NCI-H2227 (cell line): ENCODE results near the gene GDF15.
A peak's percentile ranks its signal among the peaks of the same experiment; 100 is the strongest.
"Not testable (repeated sequence)": the region's sequence is repeated elsewhere in the genome, so short reads cannot be mapped to it uniquely, and the experiment has no call there.

Experiments
- DNase-seq: peaks from one replicate; lab custom pipeline; 2025; ENCODE audit not compliant: unreplicated experiment; lab: John Stamatoyannopoulos, UW

Gene GDF15

DNA sequence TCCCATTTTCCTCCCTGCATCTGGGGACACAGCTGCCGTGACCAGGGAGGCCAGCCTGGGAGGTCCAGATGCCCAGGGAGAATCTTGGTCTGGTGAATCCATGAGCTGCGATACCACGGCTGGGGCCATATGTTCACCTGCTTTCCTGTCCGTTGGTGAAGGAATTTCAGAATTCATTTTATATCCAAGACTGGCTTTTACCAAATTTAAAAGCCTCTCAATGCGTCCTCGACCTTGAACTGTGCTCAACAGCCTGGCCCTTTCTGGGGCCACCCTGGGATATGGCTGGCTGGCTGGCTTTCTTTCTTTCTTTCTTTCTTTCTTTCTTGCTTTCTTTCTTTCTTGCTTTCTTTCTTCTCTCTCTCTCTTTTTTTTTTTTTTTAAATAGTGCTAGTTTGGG lies 22.2 kb upstream of the GDF15 start:
- no peak for DNase-seq

DNA sequence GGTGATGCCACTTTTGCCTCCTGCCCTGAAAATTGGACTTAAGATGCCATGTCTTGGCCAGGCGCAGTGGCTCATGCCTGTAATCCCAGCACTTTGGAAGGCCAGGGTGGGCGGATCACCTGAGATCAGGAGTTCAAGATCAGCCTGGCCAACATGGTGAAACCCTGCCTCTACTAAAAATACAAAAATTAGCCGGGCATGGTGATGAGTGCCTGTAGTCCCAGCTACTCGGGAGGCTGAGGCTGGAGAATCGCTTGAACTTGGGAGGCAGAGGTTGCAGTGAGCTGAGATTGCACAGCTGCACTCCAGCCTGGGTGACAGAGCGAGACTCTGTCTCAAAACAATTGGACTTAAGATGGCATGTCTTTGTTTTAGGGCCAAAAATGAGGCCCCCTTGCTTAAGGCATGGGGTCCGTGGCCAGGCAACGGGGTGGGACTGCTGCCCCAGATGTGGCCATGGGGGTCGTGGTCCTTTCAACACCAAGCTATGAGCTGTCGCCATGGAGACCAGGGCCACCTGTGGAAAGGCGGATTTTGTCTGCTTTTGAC lies 21.6 kb upstream of the GDF15 start:
- DNase-seq, result not testable (repeated sequence)

DNA sequence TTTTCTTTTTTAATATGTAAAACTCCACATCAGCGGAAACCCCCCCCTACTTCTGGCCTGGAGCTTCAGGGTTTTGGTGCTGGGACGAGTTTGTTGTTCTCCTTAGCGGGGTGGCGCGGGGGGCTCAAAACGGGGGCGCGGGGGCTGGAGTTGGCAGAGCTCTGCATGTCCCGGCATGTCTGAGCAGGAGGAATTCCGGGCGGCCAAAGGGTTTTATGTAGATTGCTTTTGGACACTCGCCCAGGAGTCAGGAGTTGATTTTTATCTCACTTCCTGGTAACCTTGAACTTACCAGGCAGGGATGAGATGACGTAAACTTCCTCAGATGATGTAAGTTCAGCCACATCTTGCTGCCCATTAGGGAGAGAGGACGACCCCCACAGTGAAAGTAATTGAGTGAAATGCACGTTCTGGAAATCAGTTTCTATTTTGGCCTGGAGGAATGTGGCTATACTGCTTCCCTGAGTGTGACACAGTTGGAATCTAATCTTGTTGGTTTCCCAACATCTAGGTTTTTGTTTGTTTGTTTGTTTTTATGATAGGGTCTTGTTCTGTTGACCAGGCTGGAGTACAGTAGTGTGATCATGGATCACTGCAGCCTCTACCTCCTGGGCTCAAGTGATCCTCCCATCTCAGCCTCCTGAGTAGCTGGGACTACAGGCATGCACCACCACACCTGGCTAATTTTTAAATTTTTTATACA lies 21.0 kb upstream of the GDF15 start:
- peak; percentile 50 for DNase-seq

DNA sequence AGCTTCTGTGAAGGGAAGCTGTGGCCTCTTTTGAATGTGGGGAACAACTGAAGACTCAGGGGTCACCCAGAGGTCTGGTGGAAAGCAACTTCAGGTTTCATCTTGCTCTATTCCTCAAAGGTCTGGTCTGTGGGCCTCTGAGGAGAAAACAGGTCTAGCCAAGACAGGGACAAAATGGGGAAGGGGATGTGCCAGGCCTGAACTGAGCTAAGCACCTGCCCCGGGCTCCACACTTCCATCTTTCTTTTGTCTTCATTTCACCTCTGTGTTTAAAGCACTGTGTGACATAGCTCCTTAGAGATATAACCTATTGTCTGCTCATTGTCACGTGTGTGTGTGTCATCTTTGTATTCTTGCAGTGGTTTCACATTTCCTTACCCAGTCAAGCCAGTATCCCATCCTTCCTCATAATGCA lies 19.9 kb upstream of the GDF15 start:
- no peak for DNase-seq

DNA sequence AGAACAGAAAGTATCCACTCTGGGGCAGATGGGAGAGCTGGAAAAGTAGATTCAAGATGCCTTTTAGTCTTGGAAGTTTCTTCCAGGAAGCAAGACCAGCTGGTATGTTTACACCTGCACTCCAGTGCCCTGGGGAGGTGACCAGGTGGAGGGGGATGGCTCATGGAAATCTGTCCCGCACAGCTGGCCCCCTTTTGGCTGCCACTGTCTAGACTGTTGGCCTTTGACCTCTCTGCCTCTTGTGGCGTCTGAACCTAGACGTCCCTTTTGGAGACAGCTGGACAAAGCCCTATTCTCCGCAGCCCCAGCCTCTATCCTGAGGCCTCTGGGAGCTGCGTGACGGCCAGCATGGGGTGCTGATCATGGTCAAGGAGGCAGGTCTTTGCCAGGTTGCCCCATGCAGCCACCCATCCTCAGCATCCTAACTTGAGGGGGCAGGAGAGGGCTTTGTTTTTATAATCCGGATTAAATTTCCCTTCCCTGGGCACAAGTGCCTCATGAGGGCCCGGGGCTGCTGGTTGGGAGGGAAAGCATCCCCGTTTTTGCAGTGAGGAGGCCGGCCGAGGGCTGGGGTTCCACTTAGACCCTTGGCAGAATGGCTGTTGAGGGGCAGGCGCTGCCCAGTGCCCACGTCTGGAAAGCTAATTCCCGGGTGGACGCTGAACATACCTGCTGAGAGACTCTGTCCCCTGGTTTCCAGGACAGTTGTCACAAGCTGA lies 17.3 kb upstream of the GDF15 start:
- no peak for DNase-seq

DNA sequence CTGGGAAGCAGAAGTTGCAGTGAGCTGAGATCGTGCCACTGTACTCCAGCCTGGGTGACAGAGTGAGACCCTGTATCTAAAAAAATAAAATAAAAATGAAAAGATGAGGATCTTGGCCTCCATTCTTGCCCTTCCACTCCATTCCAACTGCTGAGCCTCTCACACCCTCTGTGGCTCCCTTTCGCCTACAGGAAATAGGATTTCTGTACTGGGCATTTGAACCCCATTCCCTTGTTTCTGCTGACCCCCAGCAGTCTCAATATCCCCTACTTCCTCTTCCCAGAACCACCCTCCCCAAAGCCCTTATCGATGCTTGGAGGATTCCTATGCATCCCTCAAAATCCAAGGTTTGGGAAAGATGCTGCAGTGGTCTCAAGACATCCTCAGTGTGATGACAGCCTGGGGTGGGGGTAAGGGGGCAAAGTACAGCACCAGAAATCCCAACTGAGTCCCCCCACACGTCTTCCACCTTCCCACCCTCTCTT lies 12.5 kb upstream of the GDF15 start:
- no peak for DNase-seq

DNA sequence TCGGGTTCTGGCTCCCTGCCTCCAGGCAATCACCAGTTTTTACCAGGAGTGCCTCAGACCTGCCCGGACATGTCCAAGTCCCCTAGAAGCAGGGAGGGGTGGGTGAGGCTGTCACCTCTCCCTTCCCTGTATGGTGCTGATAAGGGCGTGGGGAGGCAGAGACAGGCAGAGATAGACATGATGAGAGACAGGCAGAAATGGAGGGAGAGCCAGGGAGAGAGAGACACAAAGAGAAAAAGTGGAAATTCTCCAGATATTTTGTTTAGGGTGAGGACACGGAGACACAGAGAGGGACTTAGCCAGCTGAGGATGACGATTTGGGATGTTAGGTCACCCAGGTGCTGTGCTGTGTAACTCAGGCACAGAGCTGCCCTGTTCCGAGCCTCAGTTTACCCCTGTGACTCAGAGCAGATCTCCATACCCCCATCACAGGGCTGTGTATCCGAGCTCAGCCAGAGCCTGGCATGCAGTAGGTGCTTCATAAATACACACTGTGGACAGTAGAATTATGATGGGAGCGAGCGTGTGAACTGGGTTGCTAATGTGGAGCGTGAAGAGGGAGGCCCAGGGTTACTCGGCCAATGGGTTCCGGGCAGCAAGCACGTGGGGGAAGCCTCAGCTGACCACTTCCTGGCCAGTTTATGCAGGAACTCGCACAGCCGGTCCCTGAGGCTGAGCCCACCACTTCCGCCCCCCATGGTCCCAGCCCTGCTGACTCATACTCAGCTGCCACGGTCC lies 11.9 kb upstream of the GDF15 start:
- DNase-seq, result peak; percentile 75

DNA sequence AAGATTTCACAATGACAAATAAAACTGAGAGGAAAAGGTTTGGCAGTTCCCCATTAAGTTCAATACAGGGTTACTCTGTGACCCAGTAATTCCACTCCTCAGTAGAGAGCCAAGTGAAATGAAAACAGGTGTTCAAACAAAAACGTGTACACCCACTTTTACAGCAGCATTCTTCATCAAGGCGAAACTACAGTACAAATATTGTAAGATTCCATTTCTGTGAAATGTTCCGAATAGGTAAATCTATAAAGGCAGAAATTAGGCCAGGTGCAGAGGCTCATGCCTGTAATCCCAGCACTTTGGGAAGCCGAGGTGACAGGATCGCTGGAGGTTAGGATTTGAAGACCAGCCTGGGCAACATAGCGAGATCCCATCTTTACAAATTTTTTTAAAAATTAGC lies 8.9 kb upstream of the GDF15 start:
- DNase-seq, result no peak

DNA sequence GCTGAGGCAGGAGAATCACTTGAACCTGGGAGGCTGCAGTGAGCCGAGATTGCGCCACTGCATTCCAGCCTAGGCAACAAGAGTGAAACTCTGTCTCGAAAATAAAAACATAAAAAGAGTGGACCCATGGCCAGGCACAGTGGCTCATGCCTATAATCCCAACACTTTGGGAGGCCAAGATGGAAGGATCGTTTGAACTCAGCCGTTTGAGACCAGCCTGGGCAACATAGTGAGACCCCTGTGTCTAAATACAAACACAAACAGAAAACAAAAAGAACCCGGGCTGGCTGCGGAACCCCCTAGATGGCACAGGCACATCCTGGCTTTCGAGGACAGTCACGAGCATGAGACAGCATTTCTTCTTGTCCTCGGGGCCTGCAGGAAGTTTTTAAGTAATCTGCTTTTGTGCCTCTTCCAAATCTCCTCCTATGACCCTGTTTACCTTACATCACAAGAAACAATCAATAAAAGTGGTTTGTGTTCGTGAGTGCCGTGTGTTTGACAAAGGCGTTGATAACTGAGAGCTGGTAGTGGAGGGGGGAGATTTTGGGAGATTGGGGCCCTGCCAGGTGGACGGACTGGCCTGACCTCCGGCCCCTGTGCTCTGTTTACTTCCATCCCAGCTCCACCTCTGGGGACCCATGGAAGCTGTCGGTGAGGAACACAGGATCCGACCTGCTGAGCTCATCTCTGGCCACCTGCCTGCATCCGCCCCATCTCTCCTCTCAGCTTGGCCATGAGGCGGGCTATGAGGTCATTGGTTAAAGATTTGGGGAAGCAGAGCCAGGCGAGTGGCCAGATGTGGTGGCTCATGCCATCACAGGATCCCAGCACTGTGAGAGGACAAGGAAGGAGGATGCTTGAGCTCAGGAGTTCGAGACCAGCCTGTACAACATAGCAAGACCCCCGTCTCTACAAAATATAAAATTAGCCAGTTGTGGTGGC lies 5.9 kb upstream of the GDF15 start:
- DNase-seq, result no peak

DNA sequence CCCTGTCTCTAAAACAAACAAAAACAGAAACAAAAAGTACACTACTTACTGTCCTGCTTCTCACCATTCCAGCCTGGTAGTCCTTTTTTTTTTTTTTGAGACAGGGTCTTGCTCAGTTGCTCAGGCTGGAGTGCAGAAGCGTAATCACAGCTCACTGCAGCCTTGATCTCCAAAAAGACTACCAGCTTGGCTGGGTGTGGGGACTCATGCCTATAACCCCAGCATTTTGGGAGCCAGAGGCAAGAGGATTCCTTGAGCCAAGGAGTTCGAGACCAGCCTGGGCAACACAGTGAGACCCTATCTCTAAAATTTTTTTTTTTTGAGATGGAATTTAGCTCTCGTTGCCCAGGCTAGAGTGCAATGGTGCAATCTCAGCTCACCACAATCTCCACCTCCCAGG lies 5.1 kb upstream of the GDF15 start:
- no peak for DNase-seq

DNA sequence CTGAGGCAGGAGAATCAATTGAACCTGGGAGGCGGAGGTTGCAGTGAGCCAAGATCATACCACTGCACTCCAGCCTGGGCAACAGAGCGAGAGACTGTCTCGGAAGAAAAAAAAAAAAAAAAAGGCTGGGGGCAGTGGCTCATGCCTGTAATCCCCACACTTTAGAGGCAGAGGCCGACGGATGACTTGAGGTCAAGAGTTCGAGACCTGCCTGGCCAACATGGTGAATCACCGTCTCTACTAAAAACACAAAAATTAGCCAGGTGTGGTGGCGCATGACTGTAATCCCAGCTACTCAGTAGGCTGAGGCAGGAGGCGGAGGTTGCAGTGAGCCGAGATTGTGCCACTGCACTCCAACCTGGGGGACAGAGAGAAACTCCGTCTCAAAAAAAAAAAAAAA lies 2.3 kb upstream of the GDF15 start:
- DNase-seq, result not testable (repeated sequence)

DNA sequence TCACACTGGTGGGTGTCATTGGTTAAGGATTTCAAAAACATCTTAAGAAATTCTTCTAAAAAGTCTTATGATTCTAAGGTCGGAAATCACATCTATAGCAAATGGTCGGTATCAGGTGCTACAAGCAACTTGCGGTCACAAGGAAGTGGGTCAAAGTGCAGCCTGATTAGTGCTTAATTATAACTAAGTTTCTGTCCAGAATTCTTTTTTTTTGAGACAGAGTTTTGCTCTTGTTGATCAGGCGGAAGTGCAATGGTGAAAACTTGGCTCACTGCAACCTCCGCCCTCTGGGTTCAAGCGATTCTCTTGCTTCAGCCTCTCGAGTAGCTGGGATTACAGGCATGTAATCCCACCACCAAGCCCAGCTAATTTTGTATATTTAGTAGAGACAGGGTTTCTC lies 1.2 kb upstream of the GDF15 start:
- no peak for DNase-seq

DNA sequence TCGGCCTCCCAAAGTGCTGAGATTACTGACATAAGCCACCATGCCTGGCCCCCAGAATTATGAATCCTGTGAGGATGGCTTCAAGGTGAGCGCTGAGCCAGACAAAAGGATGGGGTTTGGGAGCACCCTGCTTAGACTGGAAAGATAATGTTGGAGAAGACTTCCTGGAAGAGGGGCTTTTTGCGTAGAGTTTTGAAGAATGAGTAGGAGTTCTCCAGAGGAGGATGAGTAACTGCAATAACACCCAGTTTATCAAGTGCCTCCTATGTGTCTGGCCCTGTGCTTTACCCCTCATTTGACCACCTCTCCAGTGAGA lies 641 bp upstream of the GDF15 start:
- DNase-seq, result no peak

DNA sequence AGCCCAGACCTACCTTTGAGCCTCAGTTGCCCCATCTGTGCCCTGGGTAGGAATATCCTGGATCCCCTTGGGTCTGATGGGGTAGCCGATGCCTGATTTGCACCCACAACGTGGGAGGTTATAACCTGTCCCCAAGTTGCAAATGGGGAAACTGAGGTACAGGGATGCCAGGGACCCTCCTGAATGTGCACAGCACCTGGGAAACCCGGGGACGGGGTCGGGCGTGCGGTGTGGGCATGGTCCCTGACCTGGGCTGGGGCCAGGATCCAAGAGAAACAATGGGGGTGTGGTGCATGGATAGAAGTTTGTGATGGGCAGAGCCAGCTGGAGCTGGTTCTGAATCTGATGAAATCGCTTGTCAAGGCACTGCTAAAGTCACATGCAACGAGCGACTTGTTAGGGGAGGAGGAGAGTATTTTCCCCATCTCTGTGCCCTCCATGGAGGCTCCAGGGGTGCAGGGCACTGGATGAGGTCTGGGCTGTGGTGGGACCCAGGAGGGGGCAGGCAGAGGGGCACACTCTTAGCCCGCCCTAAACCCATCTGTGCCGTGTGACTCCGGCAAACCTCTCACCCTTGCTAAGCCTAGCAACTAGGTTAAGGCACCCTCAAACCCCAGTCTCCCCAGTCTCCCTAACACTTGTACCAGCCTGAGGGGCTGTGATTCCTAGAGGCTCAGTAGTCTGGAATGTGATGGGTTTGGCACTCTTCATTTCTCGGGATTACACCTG lies 749 bp downstream of the GDF15 start:
- no peak for DNase-seq

DNA sequence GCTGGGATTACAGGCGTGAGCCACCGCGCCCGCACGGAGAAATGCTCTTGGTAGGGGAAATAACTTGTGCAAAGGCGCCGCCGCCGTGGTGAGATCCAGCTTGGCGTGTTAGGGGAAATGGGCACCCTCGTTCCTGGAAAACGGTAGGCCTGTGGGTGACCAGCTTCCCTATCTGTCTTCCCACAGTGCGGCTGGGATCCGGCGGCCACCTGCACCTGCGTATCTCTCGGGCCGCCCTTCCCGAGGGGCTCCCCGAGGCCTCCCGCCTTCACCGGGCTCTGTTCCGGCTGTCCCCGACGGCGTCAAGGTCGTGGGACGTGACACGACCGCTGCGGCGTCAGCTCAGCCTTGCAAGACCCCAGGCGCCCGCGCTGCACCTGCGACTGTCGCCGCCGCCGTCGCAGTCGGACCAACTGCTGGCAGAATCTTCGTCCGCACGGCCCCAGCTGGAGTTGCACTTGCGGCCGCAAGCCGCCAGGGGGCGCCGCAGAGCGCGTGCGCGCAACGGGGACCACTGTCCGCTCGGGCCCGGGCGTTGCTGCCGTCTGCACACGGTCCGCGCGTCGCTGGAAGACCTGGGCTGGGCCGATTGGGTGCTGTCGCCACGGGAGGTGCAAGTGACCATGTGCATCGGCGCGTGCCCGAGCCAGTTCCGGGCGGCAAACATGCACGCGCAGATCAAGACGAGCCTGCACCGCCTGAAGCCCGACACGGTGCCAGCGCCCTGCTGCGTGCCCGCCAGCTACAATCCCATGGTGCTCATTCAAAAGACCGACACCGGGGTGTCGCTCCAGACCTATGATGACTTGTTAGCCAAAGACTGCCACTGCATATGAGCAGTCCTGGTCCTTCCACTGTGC lies 2.4 kb downstream of the GDF15 start:
- peak; percentile 87 for DNase-seq

DNA sequence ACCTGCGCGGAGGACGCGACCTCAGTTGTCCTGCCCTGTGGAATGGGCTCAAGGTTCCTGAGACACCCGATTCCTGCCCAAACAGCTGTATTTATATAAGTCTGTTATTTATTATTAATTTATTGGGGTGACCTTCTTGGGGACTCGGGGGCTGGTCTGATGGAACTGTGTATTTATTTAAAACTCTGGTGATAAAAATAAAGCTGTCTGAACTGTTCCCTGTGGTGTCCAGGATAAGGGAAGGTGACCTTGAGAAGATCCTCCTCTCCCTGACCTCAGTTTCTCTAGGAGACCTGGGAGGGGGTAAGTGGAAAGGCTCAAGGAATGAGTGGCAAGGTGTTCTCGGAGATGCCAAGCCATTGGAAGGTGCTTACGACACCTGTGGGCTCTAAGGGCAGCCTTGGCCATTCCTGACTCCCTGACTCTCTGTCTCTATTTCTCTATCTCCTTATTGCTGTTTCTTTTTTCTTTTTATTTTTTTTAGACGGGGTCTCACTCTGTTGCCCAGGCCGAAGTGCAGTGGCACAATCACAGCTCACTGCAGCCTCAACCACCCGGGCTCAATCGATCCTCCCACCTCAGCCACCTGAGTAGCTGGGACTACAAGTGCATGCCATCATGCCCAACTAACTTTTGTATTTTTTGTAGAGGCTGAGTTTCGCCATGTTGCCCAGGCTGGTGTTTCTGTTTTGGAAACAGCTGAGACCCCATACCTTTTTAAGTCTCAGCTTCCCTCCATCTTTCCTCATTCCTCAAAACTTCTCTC lies 3.2 kb downstream of the GDF15 start:
- no peak for DNase-seq

DNA sequence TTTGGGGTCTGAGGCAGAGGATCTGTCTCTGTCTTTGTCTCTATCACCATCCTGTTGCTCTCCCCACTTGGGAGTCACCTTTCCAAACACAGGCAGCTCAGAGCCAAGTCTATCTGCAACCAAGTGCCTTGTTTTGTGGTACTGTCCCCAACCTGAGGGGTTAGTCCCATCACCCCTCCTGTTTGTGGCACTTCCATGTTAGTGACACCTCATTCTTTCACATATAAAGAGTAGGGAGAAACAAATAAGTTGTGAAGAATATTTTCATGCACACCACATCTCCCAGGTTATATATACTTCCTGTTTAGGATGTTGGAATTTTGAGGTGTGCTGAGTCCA lies 3.7 kb downstream of the GDF15 start:
- DNase-seq, result no peak

DNA sequence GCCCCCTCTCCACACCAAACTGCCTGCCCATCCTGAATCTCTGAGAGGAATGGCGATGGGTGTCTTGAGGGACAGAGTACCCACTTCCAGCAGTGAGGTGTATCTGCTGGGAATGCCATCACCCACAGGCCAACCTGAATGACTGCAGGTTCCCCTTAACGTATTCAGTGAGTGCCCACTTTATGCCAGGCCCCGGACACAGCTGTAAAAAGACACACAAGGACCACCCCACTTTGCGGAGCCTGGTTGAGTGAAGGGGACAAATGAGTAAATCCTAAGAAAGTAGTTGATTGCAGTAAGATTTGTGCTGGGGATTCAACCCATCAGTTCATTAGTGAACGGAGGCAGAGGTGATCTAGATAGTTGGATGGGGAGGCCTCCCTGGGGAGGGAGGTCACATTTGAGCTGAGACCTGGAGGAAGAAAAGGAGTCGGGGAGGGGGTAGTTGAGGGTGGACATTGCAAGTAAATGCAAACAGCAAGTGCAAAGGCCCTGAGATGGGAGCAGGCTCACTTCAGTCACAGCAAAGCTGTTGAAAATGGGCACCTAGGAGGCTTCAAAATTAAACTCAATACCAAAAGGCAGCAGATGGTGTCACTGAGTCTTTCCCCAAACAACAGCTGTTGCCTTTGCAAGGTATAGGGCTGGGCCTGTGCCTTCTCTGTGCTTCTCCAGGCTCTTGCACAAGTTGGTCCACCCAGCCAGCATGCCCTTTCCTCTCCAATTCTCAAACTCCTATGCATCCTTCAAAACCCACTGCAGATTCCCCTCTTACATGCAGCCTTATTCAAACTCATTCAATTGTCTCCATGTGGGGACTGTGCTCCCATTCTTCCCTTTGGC lies 4.3 kb downstream of the GDF15 start:
- no peak for DNase-seq
